ENCODE results near the gene POLR2F. TPM values are rescaled to one million over a fixed set of nuclear protein-coding genes. Genes with fewer than 3 reads are reported as not detected.

The POLR2F gene
- polyA plus RNA-seq, 1 donor from 2014 or later = 195 TPM

DNA sequence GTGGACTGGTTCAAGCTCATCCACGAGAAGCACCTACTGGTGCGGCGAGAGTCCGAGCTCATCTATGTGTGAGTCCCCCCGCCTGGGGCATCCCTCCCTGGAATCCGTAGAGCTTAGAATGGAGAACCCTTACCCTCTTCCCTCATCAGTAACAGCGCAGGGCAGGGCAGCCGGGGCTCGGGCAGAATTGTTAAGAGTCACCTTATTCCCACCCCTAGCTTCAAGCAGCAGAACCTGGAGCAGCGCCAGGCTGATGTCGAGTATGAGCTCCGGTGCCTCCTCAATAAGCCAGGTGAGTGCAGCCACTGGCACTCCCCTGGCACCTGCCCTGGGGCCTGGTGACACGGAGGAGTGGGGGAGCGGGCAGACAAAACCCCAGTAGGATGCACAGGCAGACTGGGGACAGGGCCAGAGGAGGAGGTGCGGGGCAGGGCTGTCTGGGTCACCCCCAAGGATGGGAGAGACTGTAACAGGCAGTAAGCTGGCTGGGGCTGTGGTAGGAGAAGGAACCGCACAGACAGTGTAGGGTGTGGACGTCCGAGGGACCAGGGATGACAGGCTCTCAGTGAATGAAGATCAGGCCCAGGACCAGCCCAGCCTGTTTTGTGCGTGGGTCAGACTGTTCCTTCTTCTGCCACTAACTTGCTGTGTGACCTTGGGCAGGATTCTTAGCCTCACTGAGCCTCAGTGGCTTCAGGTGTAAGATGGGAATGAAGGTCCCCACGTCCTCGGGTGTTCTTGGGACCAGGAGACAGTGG is 20.5 kb upstream of the POLR2F start:
- Histone ChIP-seq H3K27me3 (ENCODE audit: insufficient read depth, low read depth, low read length) (no peaks in the 10 kb centered on the region), H3K9me2 (ENCODE audit: insufficient read depth, low read length) (no peaks in the 10 kb centered on the region), H3K4me2 (ENCODE audit: low read length) (no peak overlapping the region), H3K79me2 (replicated peaks; ENCODE audit: insufficient read depth, low read length) (no peaks in the 10 kb centered on the region), H3F3A (ENCODE audit: insufficient read depth, low read length, poor library complexity, severe bottlenecking) (no peaks in the 10 kb centered on the region), H4K20me1 (ENCODE audit: insufficient read depth) (no peaks in the 10 kb centered on the region), H3K27ac (ENCODE audit: low read length) (no peak overlapping the region), H3K36me3 (ENCODE audit: insufficient read depth, low read length) (no peaks in the 10 kb centered on the region), H2AFZ (ENCODE audit: low read depth, low read length) (no peak overlapping the region), H3K9ac (ENCODE audit: low read length) (no peak overlapping the region), H3K9me3 (ENCODE audit: low read length) (no peaks in the 10 kb centered on the region), H3K4me3 (ENCODE audit: low read length) (no peak overlapping the region)
- TF ChIP-seq EZH2 (IDR thresholded peaks at IDR 0.05; ENCODE audit: borderline replicate concordance, insufficient read depth, low read length, poor library complexity, severe bottlenecking) = no peak
- no peak for TF ChIP-seq RAD21 (conservative IDR thresholded peaks at IDR 0.05)
- no peak for TF ChIP-seq MXI1 (conservative IDR thresholded peaks at IDR 0.05; ENCODE audit: poor library complexity, severe bottlenecking)
- TF ChIP-seq, protein P1, sequence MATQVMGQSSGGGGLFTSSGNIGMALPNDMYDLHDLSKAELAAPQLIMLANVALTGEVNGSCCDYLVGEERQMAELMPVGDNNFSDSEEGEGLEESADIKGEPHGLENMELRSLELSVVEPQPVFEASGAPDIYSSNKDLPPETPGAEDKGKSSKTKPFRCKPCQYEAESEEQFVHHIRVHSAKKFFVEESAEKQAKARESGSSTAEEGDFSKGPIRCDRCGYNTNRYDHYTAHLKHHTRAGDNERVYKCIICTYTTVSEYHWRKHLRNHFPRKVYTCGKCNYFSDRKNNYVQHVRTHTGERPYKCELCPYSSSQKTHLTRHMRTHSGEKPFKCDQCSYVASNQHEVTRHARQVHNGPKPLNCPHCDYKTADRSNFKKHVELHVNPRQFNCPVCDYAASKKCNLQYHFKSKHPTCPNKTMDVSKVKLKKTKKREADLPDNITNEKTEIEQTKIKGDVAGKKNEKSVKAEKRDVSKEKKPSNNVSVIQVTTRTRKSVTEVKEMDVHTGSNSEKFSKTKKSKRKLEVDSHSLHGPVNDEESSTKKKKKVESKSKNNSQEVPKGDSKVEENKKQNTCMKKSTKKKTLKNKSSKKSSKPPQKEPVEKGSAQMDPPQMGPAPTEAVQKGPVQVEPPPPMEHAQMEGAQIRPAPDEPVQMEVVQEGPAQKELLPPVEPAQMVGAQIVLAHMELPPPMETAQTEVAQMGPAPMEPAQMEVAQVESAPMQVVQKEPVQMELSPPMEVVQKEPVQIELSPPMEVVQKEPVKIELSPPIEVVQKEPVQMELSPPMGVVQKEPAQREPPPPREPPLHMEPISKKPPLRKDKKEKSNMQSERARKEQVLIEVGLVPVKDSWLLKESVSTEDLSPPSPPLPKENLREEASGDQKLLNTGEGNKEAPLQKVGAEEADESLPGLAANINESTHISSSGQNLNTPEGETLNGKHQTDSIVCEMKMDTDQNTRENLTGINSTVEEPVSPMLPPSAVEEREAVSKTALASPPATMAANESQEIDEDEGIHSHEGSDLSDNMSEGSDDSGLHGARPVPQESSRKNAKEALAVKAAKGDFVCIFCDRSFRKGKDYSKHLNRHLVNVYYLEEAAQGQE (IDR thresholded peaks at IDR 0.05; ENCODE audit: borderline replicate concordance) = no peak
- TF ChIP-seq SMC3 (conservative IDR thresholded peaks at IDR 0.05; ENCODE audit: poor library complexity) = no peak
- TF ChIP-seq EP300 (conservative IDR thresholded peaks at IDR 0.05; ENCODE audit: poor library complexity, severe bottlenecking) = no peak
- TF ChIP-seq TAF1 (IDR thresholded peaks at IDR 0.05; ENCODE audit: low read depth) = no peak
- TF ChIP-seq, protein P2, sequence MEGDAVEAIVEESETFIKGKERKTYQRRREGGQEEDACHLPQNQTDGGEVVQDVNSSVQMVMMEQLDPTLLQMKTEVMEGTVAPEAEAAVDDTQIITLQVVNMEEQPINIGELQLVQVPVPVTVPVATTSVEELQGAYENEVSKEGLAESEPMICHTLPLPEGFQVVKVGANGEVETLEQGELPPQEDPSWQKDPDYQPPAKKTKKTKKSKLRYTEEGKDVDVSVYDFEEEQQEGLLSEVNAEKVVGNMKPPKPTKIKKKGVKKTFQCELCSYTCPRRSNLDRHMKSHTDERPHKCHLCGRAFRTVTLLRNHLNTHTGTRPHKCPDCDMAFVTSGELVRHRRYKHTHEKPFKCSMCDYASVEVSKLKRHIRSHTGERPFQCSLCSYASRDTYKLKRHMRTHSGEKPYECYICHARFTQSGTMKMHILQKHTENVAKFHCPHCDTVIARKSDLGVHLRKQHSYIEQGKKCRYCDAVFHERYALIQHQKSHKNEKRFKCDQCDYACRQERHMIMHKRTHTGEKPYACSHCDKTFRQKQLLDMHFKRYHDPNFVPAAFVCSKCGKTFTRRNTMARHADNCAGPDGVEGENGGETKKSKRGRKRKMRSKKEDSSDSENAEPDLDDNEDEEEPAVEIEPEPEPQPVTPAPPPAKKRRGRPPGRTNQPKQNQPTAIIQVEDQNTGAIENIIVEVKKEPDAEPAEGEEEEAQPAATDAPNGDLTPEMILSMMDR (IDR thresholded peaks at IDR 0.05; ENCODE audit: poor library complexity, severe bottlenecking) = no peak
- TF ChIP-seq POLR2AphosphoS5 (IDR thresholded peaks at IDR 0.05) = no peak

DNA sequence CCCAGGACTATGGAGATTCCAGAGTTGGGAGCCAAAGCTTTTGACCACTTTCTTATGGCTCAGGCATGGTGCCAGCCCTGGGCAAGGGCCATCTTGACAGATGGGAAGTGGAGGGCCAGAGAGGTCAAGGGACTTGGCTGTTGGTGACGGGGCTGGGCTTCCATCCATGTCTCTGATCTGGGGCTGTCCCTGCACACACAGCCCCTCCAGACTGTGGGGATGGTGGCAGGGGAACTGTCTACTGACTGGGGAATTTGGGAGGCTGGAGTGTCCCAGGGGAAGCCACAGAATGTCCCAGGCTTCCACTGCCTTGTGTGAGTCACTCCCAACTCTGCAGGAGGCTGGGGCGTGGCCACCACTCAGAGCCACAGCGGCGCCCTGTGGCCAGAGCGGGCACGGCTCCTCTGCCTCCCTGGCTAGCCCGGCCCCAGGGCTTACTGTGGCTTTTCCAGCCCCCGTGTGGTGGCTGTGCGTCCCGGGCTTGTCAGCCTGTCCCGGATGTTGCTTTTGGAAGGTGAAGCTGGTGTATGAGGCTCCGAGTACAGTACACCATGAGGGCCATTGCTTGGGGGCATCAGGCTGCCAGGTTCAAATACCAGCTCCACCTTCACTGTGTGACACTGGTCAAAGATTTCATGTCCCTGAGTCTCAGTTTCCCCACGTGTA is 19.7 kb upstream of the POLR2F start:
- H4K20me1 ChIP-seq (ENCODE audit: insufficient read depth) = no peaks in the 10 kb centered on the region
- H3K4me3 ChIP-seq (ENCODE audit: low read length) = no peak overlapping the region
- TF ChIP-seq, protein P1 (IDR thresholded peaks at IDR 0.05; ENCODE audit: borderline replicate concordance) = no peak
- peak; percentile 18 for TF ChIP-seq RAD21 (conservative IDR thresholded peaks at IDR 0.05)
- no peak for TF ChIP-seq POLR2AphosphoS5 (IDR thresholded peaks at IDR 0.05)
- peak; percentile 42 for TF ChIP-seq SMC3 (conservative IDR thresholded peaks at IDR 0.05; ENCODE audit: poor library complexity)
- TF ChIP-seq, protein P2 (IDR thresholded peaks at IDR 0.05; ENCODE audit: poor library complexity, severe bottlenecking) = peak; percentile 66
- TF ChIP-seq EP300 (conservative IDR thresholded peaks at IDR 0.05; ENCODE audit: poor library complexity, severe bottlenecking) = no peak
- no peak for TF ChIP-seq MXI1 (conservative IDR thresholded peaks at IDR 0.05; ENCODE audit: poor library complexity, severe bottlenecking)
- TF ChIP-seq TAF1 (IDR thresholded peaks at IDR 0.05; ENCODE audit: low read depth) = no peak
- no peak for TF ChIP-seq EZH2 (IDR thresholded peaks at IDR 0.05; ENCODE audit: borderline replicate concordance, insufficient read depth, low read length, poor library complexity, severe bottlenecking)
- no peak overlapping the region for H2AFZ ChIP-seq (ENCODE audit: low read depth, low read length)
- no peaks in the 10 kb centered on the region for H3K9me2 ChIP-seq (ENCODE audit: insufficient read depth, low read length)
- no peak overlapping the region for H3K27ac ChIP-seq (ENCODE audit: low read length)
- H3F3A ChIP-seq (ENCODE audit: insufficient read depth, low read length, poor library complexity, severe bottlenecking) = no peaks in the 10 kb centered on the region
- no peak overlapping the region for H3K4me2 ChIP-seq (ENCODE audit: low read length)
- H3K9ac ChIP-seq (ENCODE audit: low read length) = no peak overlapping the region
- no peaks in the 10 kb centered on the region for H3K79me2 ChIP-seq (replicated peaks; ENCODE audit: insufficient read depth, low read length)
- H3K27me3 ChIP-seq (ENCODE audit: insufficient read depth, low read depth, low read length) = no peaks in the 10 kb centered on the region
- no peaks in the 10 kb centered on the region for H3K36me3 ChIP-seq (ENCODE audit: insufficient read depth, low read length)
- no peaks in the 10 kb centered on the region for H3K9me3 ChIP-seq (ENCODE audit: low read length)
